HepG2 (cell line): ENCODE data around the gene VASN. TPM values are rescaled to one million over a fixed set of nuclear protein-coding genes. Genes with fewer than 3 reads are reported as not detected.

Experiments
- GMEB1 ChIP-seq: sonication (generic); formaldehyde crosslinking; IDR thresholded peaks from 2 replicates; pipeline ENCODE4 v1.5.1; 2020; ENCODE audit warnings: missing genetic modification reagents, mild to moderate bottlenecking, borderline replicate concordance
- RBFOX2 ChIP-seq: fragments of 200-400 bp; formaldehyde crosslinking; IDR thresholded peaks from 2 replicates; pipeline ENCODE4 v1.6.1; 2017; ENCODE audit warnings: low read depth, mild to moderate bottlenecking, low read length
- SKI ChIP-seq: fragments of 450-650 bp; IDR thresholded peaks from one replicate; pipeline ENCODE4 v1.6.1; 2018; ENCODE audit warnings: mild to moderate bottlenecking; ENCODE audit not compliant: partially characterized antibody
- SMAD9 ChIP-seq: sonication (generic); formaldehyde crosslinking; IDR thresholded peaks from 2 replicates; pipeline ENCODE4 v1.5.1; 2020; ENCODE audit warnings: mild to moderate bottlenecking, missing genetic modification reagents
- ZNF101 ChIP-seq: sonication (generic); formaldehyde crosslinking; IDR thresholded peaks from 2 replicates; pipeline ENCODE4 v1.4.0; 2020; ENCODE audit warnings: mild to moderate bottlenecking, low read depth, missing genetic modification reagents, borderline replicate concordance
- ZNF124 ChIP-seq: sonication (generic); formaldehyde crosslinking; IDR thresholded peaks from 2 replicates; pipeline ENCODE4 v1.4.0; 2020; ENCODE audit warnings: missing genetic modification reagents
- ZNF230 ChIP-seq: sonication (generic); formaldehyde crosslinking; IDR thresholded peaks from 2 replicates; pipeline ENCODE4 v1.4.0; 2020; ENCODE audit warnings: mild to moderate bottlenecking, missing genetic modification reagents
- ZNF264 ChIP-seq: sonication (generic); formaldehyde crosslinking; IDR thresholded peaks from 2 replicates; pipeline ENCODE4 v1.4.0; 2020; ENCODE audit warnings: missing genetic modification reagents
- ZNF713 ChIP-seq: sonication (generic); formaldehyde crosslinking; IDR thresholded peaks from 2 replicates; pipeline ENCODE4 v1.4.0; 2020; ENCODE audit warnings: mild to moderate bottlenecking, missing genetic modification reagents
- ZNF75D ChIP-seq: sonication (generic); formaldehyde crosslinking; IDR thresholded peaks from 2 replicates; pipeline ENCODE4 v1.8.1; 2023; ENCODE audit warnings: missing genetic modification reagents, mild to moderate bottlenecking, borderline replicate concordance
- polyA plus RNA-seq, 8 experiments: library from polyadenylated mRNA; depleted of rRNA in 3 of 8; stranded (reverse) in 7 of 8; unstranded in 1 of 8; fragments of >200 nt; fragmentation: Illumina TruSeq in 4 of 8; extraction: Trizol in 4 of 8; gene quantifications; 2 replicates each; pipeline versions ENCODE4 v1.2.1 to v1.2.3, GENCODE V29; 2011 to 2016; ENCODE audit warnings: low read depth in 4 of 8, missing spikeins in 1 of 8, mixed read lengths in 1 of 8; ENCODE audit not compliant: insufficient read depth in 1 of 8
- total RNA-seq, 5 experiments: library from RNA; depleted of rRNA; stranded (reverse); fragments of >200 nt; fragmentation: Illumina TruSeq; extraction: Trizol; gene quantifications; 2 replicates each; pipeline ENCODE4 v1.2.3, GENCODE V29; 2016; ENCODE audit warnings: low read depth in 1 of 5
- TF ChIP-seq, protein P1 (sequence below): sonication (generic); formaldehyde crosslinking; IDR thresholded peaks from 2 replicates; pipeline ENCODE4 v1.5.0; 2020; ENCODE audit warnings: mild to moderate bottlenecking, missing genetic modification reagents, borderline replicate concordance
- TF ChIP-seq, protein P2 (sequence below): sonication (generic); formaldehyde crosslinking; IDR thresholded peaks from 2 replicates; pipeline ENCODE4 v1.4.0; 2020; ENCODE audit warnings: mild to moderate bottlenecking, missing genetic modification reagents
- TF ChIP-seq, protein P3 (sequence below): sonication (generic); formaldehyde crosslinking; IDR thresholded peaks from 2 replicates; pipeline ENCODE4 v1.4.0; 2020; ENCODE audit warnings: missing genetic modification reagents

The VASN gene
- total and polyA plus RNA-seq, 2 of the 13 experiments (the other 11 are each of a cell fraction or from before 2014, with no cell fraction given) = 8.4 to 18.2 TPM

- TF ChIP-seq, protein P1, sequence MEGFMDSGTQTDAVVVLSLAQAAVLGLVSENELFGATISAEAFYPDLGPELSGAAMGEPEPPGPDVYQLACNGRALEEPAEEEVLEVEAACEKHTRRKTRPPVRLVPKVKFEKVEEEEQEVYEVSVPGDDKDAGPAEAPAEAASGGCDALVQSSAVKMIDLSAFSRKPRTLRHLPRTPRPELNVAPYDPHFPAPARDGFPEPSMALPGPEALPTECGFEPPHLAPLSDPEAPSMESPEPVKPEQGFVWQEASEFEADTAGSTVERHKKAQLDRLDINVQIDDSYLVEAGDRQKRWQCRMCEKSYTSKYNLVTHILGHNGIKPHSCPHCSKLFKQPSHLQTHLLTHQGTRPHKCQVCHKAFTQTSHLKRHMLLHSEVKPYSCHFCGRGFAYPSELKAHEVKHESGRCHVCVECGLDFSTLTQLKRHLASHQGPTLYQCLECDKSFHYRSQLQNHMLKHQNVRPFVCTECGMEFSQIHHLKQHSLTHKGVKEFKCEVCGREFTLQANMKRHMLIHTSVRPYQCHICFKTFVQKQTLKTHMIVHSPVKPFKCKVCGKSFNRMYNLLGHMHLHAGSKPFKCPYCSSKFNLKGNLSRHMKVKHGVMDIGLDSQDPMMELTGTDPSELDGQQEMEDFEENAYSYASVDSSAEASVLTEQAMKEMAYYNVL (CRISPR knock-in tag) = peak; percentile 55; the same call in 1 of the 2 replicates
- TF ChIP-seq RBFOX2 = 0 out of 2 replicates have a peak, but pooled peaks have one; percentile 8
- TF ChIP-seq GMEB1 (CRISPR knock-in tag) = no peak
- TF ChIP-seq ZNF713 (CRISPR knock-in tag) = no peak
- TF ChIP-seq ZNF230 = 0 out of 2 replicates have a peak, but pooled peaks have one; percentile 52
- TF ChIP-seq ZNF75D (CRISPR knock-in tag) = no peak
- TF ChIP-seq ZNF101 = no peak
- TF ChIP-seq ZNF124 (CRISPR knock-in tag) = 0 out of 2 replicates have a peak, but pooled peaks have one; percentile 32
- TF ChIP-seq, protein P2, sequence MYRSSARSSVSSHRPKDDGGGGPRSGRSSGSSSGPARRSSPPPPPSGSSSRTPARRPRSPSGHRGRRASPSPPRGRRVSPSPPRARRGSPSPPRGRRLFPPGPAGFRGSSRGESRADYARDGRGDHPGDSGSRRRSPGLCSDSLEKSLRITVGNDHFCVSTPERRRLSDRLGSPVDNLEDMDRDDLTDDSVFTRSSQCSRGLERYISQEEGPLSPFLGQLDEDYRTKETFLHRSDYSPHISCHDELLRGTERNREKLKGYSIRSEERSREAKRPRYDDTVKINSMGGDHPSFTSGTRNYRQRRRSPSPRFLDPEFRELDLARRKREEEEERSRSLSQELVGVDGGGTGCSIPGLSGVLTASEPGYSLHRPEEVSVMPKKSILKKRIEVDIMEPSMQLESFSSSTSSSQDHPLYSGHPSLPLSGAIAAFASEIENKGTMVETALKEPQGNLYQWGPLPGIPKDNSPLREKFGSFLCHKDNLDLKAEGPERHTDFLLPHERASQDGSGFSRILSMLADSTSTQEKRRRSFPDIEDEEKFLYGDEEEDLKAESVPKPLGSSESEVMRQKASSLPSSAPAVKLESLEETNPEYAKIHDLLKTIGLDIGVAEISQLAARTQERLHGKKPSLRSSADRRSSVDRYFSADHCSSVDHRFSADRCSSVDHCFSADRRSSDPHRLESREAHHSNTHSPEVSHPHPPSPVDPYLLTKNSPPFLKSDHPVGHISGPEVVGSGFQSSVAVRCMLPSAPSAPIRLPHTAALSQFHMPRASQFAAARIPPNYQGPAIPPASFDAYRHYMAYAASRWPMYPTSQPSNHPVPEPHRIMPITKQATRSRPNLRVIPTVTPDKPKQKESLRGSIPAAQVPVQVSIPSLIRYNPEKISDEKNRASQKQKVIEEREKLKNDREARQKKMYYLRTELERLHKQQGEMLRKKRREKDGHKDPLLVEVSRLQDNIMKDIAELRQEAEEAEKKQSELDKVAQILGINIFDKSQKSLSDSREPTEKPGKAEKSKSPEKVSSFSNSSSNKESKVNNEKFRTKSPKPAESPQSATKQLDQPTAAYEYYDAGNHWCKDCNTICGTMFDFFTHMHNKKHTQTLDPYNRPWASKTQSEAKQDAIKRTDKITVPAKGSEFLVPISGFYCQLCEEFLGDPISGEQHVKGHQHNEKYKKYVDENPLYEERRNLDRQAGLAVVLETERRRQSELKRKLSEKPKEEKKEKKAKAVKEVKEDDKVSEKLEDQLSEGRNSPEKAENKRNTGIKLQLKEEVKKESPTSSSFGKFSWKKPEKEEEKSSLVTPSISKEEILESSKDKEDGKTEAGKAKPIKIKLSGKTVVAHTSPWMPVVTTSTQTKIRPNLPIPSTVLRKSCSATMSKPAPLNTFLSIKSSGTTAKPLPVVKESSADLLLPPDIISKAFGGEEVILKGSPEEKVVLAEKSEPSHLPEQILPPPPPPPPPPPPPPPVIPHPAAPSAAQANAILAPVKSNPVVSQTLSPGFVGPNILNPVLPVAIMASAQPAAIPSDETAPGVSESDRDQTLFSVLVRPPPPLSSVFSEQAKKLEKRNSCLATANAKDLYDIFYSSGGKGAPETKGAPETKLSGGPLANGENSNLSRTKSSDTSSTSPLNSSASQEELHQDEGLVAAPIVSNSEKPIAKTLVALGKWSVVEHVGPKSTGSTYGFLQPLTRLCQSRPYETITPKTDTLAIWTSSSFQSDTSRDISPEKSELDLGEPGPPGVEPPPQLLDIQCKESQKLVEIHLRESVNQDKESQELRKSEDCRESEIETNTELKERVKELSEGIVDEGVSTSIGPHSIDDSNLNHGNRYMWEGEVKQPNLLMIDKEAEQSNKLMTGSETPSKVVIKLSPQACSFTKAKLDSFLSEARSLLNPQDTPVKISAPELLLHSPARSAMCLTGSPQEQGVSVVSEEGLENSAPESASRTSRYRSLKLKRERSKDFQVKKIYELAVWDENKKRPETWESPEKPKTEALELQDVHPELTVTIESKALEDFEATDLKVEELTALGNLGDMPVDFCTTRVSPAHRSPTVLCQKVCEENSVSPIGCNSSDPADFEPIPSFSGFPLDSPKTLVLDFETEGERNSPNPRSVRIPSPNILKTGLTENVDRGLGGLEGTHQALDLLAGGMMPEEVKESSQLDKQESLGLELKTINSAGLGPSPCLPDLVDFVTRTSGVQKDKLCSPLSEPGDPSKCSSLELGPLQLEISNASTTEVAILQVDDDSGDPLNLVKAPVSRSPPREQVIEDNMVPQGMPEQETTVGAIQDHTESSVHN = 0 out of 2 replicates have a peak, but pooled peaks have one; percentile 49
- TF ChIP-seq, protein P3, sequence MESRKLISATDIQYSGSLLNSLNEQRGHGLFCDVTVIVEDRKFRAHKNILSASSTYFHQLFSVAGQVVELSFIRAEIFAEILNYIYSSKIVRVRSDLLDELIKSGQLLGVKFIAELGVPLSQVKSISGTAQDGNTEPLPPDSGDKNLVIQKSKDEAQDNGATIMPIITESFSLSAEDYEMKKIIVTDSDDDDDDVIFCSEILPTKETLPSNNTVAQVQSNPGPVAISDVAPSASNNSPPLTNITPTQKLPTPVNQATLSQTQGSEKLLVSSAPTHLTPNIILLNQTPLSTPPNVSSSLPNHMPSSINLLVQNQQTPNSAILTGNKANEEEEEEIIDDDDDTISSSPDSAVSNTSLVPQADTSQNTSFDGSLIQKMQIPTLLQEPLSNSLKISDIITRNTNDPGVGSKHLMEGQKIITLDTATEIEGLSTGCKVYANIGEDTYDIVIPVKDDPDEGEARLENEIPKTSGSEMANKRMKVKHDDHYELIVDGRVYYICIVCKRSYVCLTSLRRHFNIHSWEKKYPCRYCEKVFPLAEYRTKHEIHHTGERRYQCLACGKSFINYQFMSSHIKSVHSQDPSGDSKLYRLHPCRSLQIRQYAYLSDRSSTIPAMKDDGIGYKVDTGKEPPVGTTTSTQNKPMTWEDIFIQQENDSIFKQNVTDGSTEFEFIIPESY (CRISPR knock-in tag) = no peak
- TF ChIP-seq SMAD9 (CRISPR knock-in tag) = no peak
- no peak for TF ChIP-seq SKI
- no peak for TF ChIP-seq ZNF264 (CRISPR knock-in tag)
These were observed 1.1 kb downstream of the VASN start (continued) for GRCh38 chr16:4372578-4373355.
